Esophagus muscularis mucosa (tissue), 4 donors: ENCODE measurements around the gene HINT3. TPM values are rescaled to one million over a fixed set of nuclear protein-coding genes. Genes with fewer than 3 reads are reported as not detected.

ENCODE experiments used
- DNase-seq: peaks from one replicate; pipeline ENCODE4 v3.0.0-alpha.2; 2017; ENCODE audit errors: extremely low spot score
- H3K27ac ChIP-seq, 4 donors: fragments of 200-600 bp; sonication (generic); replicated peaks in 1 of 4; 1 replicate in 3 of 4; 2 replicates in 1 of 4; pipeline ENCODE4 v1.5.1; 2016 to 2019; ENCODE audit warnings: mild to moderate bottlenecking in 1 of 4
- H3K27me3 ChIP-seq, 4 donors: fragments of 200-600 bp; sonication (generic); one replicate each; pipeline versions ENCODE4 v1.5.1 to v1.6.0; 2016 to 2019
- H3K36me3 ChIP-seq, 4 donors: fragments of 200-600 bp; sonication (generic); one replicate each; pipeline ENCODE4 v1.5.1; 2016 to 2019
- H3K4me1 ChIP-seq, 4 donors: fragments of 200-600 bp; sonication (generic); one replicate each; pipeline ENCODE4 v1.5.1; 2016 to 2019
- H3K4me3 ChIP-seq, 4 donors: fragments of 200-600 bp; sonication (generic); 1 replicate in 2 of 4; 2 replicates in 2 of 4; pipeline ENCODE4 v1.5.1; 2016 to 2019; ENCODE audit warnings: mild to moderate bottlenecking in 4 of 4, moderate library complexity in 1 of 4
- H3K9me3 ChIP-seq, 4 donors: fragments of 200-600 bp; sonication (generic); 1 replicate in 3 of 4; 2 replicates in 1 of 4; pipeline ENCODE4 v1.5.1; 2016 to 2019
- EP300 ChIP-seq: sonication (generic); formaldehyde crosslinking; IDR thresholded peaks from one replicate; pipeline ENCODE4 v1.6.1; 2017; ENCODE audit warnings: antibody characterized with exemption
- POLR2A ChIP-seq: fragments of 450-650 bp; IDR thresholded peaks from one replicate; pipeline ENCODE4 v1.6.1; 2017; ENCODE audit warnings: antibody characterized with exemption, moderate library complexity, mild to moderate bottlenecking, low read depth
- POLR2AphosphoS5 ChIP-seq, 2 donors: sonication (generic); formaldehyde crosslinking; IDR thresholded peaks; one replicate each; pipeline ENCODE4 v1.6.1; 2017; ENCODE audit warnings: antibody characterized with exemption in 2 of 2
- intact Hi-C: fragments of 100-400 bp; cut with DNase I; formaldehyde crosslinking; loops from one replicate; pipeline ENCODE4 v1.15.1; 2023
- small RNA-seq, 3 donors: library from RNA; depleted of rRNA; stranded (forward); fragments of <200 nt; gene quantifications; one replicate each; pipeline ENCODE3, GENCODE V24; 2016
- total RNA-seq, 4 donors: library from RNA; depleted of rRNA; stranded (reverse); fragments of >200 nt; gene quantifications; one replicate each; pipeline versions ENCODE4 v1.1.0 to v1.2.1, GENCODE V29; 2016
- TF ChIP-seq, protein P1 (sequence below), 3 experiments: fragments of 200-600 bp in 2 of 3; fragments of 450-650 bp in 1 of 3; sonication (generic) in 2 of 3; IDR thresholded peaks; one replicate each; pipeline ENCODE4 v1.5.1; 2017 to 2019; ENCODE audit warnings: antibody characterized with exemption in 3 of 3, mild to moderate bottlenecking in 2 of 3, moderate library complexity in 1 of 3

HINT3 gene
- total RNA-seq, 4 donors from 2014 or later: 33.8 to 49.3 (median 35.8) TPM

DNA sequence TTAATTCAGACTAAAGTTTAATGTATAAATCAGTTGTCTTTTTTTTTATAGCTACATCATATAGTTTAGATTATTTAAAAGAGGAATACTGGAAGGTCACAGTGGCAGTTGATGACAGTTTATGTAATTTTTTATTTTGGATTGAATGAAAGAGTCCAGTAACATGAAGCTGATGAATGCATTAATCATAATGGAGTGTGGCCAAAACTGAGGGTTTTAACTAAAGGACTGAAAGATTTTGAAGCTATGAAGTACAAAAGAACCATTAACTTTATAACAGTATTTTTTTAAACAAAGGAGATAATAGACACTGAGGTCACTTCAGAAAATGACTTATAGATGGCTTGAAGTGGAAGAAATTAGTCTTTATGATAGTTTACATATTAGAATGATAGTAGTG is 71.0 kb downstream of the HINT3 start:
- intact Hi-C loops: no loop called here
- H3K9me3 ChIP-seq: no peaks in the 10 kb centered on the region
- no peak for TF ChIP-seq EP300
- no peak for TF ChIP-seq POLR2AphosphoS5 (IDR thresholded peaks at IDR 0.05)
- no peak for TF ChIP-seq POLR2A
- TF ChIP-seq, protein P1, sequence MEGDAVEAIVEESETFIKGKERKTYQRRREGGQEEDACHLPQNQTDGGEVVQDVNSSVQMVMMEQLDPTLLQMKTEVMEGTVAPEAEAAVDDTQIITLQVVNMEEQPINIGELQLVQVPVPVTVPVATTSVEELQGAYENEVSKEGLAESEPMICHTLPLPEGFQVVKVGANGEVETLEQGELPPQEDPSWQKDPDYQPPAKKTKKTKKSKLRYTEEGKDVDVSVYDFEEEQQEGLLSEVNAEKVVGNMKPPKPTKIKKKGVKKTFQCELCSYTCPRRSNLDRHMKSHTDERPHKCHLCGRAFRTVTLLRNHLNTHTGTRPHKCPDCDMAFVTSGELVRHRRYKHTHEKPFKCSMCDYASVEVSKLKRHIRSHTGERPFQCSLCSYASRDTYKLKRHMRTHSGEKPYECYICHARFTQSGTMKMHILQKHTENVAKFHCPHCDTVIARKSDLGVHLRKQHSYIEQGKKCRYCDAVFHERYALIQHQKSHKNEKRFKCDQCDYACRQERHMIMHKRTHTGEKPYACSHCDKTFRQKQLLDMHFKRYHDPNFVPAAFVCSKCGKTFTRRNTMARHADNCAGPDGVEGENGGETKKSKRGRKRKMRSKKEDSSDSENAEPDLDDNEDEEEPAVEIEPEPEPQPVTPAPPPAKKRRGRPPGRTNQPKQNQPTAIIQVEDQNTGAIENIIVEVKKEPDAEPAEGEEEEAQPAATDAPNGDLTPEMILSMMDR (IDR thresholded peaks at IDR 0.05): no peak
- no peak for DNase-seq
- H3K4me3 ChIP-seq: no peak overlapping the region
- no peak overlapping the region for H3K27ac ChIP-seq
- no peaks in the 10 kb centered on the region for H3K27me3 ChIP-seq
- peaks cover 0 to 30% (median 13%) of the 10 kb centered on the region in 4 donors for H3K36me3 ChIP-seq
- peaks cover 0 to 62% (median 52%) of the 10 kb centered on the region in 4 donors for H3K4me1 ChIP-seq

Small RNA genes lying within 50 kb of the gene (small RNA-seq; reads per million reads assigned to genes)
- 0 reads per million in 3 donors for gene RNA5SP216

Other genes starting within 250 kb of the HINT3 start
- 1 to 10 TPM; 1.7 to 3.1 (median 2.3) TPM for gene HEY2, start 207.1 kb upstream of the HINT3 start, total RNA-seq
- 10 to 100 TPM; 15.4 to 29.0 (median 19.9) TPM for gene NCOA7, start 165.8 kb upstream of the HINT3 start, total RNA-seq
- 10 to 100 TPM; 16.1 to 24.9 (median 18.8) TPM for gene TRMT11, start 29.8 kb downstream of the HINT3 start, total RNA-seq